ENCODE measurements around the gene CAPSL. TPM values are rescaled to one million over a fixed set of nuclear protein-coding genes. Genes with fewer than 3 reads are reported as not detected.

The CAPSL gene
- total and polyA plus RNA-seq, 9 of the 15 experiments (the other 6 are each of a cell fraction or from before 2014, with no cell fraction given): not detected

DNA sequence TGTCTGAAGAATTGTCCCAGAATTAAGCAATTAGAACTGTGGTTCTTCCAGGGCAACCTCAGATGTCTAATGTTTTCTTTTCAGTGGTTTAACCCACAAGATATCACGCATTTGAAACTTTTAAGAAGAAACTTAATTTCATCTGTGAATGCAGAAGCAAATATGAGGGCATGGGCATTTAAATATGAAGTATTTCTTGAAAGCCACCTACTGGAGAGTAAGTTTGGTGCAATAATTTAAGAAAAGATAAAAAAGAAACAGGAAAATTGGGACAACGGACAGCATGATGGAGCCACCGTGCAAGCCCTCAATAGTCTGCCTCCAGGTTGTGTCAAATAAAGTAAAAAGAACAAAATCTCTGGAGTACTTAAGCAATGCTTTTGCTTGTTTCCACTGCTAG is 1.2 kb upstream of the CAPSL start:
- Histone ChIP-seq H3K4me1 (replicated peaks in 1 of 2; ENCODE audit: control insufficient read depth in 2 of 2, insufficient read depth in 2 of 2, low read length in 2 of 2) (no peaks in the 10 kb centered on the region), H3K36me3 (ENCODE audit: control insufficient read depth, insufficient read depth, low read length) (no peaks in the 10 kb centered on the region), H3K9me1 (ENCODE audit: control insufficient read depth, insufficient read depth, low read length) (no peaks in the 10 kb centered on the region), H2AFZ (ENCODE audit: low read depth, low read length) (no peak overlapping the region), H4K20me1 (replicated peaks; ENCODE audit: control insufficient read depth, insufficient read depth, low read length) (no peaks in the 10 kb centered on the region), H3K27ac (ENCODE audit: extremely low read depth, low read depth, low read length) (no peak overlapping the region), H3K4me2 (ENCODE audit: insufficient read depth, low read length) (no peak overlapping the region), H3K9ac (ENCODE audit: insufficient read depth in 1 of 2, low read depth in 2 of 2, low read length in 2 of 2) (no peak overlapping the region), H3K27me3 (ENCODE audit: control insufficient read depth in 2 of 2, insufficient read depth in 2 of 2, low read length in 2 of 2) (no peaks in the 10 kb centered on the region), H3K79me2 (ENCODE audit: control insufficient read depth, insufficient read depth, low read length) (no peaks in the 10 kb centered on the region), H3K9me3 (replicated peaks; ENCODE audit: control insufficient read depth, insufficient read depth, low read depth, low read length) (no peaks in the 10 kb centered on the region), H3K4me3 (no peak overlapping the region)
- no peak for FAIRE-seq
- POLR2A ChIA-PET: no interaction called here
- TF ChIP-seq, protein P1, sequence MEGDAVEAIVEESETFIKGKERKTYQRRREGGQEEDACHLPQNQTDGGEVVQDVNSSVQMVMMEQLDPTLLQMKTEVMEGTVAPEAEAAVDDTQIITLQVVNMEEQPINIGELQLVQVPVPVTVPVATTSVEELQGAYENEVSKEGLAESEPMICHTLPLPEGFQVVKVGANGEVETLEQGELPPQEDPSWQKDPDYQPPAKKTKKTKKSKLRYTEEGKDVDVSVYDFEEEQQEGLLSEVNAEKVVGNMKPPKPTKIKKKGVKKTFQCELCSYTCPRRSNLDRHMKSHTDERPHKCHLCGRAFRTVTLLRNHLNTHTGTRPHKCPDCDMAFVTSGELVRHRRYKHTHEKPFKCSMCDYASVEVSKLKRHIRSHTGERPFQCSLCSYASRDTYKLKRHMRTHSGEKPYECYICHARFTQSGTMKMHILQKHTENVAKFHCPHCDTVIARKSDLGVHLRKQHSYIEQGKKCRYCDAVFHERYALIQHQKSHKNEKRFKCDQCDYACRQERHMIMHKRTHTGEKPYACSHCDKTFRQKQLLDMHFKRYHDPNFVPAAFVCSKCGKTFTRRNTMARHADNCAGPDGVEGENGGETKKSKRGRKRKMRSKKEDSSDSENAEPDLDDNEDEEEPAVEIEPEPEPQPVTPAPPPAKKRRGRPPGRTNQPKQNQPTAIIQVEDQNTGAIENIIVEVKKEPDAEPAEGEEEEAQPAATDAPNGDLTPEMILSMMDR (IDR thresholded peaks at IDR 0.05 in 2 of 3, conservative IDR thresholded peaks at IDR 0.05 in 1 of 3; ENCODE audit: insufficient read depth in 2 of 3, low read depth in 1 of 3, low read length in 3 of 3): no peak
- no peak for TF ChIP-seq ZFX (CRISPR knock-in tag; IDR thresholded peaks at IDR 0.05)
- TF ChIP-seq, protein P2, sequence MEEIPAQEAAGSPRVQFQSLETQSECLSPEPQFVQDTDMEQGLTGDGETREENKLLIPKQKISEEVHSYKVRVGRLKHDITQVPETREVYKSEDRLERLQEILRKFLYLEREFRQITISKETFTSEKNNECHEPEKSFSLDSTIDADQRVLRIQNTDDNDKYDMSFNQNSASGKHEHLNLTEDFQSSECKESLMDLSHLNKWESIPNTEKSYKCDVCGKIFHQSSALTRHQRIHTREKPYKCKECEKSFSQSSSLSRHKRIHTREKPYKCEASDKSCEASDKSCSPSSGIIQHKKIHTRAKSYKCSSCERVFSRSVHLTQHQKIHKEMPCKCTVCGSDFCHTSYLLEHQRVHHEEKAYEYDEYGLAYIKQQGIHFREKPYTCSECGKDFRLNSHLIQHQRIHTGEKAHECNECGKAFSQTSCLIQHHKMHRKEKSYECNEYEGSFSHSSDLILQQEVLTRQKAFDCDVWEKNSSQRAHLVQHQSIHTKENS (CRISPR knock-in tag; IDR thresholded peaks at IDR 0.05): no peak
- no peak for TF ChIP-seq HCFC1 (IDR thresholded peaks at IDR 0.05; ENCODE audit: low read depth, low read length)
- in situ Hi-C loops (cut with MboI) (no loop called here), intact Hi-C loops (cut with micrococcal nuclease) (no loop called here)
- CTCF ChIA-PET (ENCODE audit: low intra/inter-chr PET ratio): no interaction called here
- DNase-seq (ENCODE audit: extremely low read depth in 1 of 4, low spot score in 3 of 4): no peak
- no peak for ATAC-seq
- WGBS (ENCODE audit: insufficient coverage, low coverage, missing lambda C conversion rate): 0% methylated on average over 3 of the region's 3 CpGs
- BruUV-seq (replicated peaks): no TSS peak
